ENCODE results near the gene TROAP.
"Not testable (repeated sequence)": the region's sequence is repeated elsewhere in the genome, so short reads cannot be mapped to it uniquely, and the experiment has no call there.

The TROAP gene

GRCh38 chr12:49322708-49323523, at the start of gene TROAP:
Gene TROAP, plus strand, starts transcription at chr12:49323255. Its CDS starts 354 bp downstream, at chr12:49323609.
- peak; percentile 96 for DNase-seq

DNA sequence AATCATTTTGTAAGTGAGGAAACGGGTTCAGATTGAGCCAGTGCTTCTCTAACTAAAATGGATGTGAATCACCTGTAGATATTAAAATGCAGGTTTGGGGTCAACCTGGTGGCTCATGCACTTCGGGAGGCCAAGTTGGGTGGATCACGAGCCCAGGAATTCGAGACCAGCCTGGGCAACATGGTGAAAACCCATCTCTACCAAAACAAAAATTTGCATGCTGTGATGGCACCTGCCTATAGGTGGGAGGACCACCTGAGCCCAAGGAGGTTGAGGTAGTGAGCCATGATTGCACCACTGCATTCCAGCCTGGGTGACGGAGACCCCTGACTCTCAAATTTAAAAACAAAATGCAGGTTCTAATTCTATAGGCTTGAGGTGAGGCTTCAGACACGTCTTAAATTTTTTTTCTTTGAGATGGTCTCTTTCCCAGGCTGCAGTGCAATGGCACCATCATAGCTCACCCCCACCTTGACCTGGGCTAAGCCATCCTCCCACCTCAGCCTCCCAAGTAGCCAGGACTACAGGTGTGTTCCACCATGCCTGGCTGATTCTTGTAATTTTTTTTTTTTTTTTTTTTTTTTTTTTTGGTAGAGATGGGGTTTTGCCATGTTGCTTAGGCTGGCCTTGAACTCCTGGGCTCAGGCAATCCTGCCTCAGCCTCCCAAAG, 49.2 kb upstream of the TROAP start:
- no peak for DNase-seq

DNA sequence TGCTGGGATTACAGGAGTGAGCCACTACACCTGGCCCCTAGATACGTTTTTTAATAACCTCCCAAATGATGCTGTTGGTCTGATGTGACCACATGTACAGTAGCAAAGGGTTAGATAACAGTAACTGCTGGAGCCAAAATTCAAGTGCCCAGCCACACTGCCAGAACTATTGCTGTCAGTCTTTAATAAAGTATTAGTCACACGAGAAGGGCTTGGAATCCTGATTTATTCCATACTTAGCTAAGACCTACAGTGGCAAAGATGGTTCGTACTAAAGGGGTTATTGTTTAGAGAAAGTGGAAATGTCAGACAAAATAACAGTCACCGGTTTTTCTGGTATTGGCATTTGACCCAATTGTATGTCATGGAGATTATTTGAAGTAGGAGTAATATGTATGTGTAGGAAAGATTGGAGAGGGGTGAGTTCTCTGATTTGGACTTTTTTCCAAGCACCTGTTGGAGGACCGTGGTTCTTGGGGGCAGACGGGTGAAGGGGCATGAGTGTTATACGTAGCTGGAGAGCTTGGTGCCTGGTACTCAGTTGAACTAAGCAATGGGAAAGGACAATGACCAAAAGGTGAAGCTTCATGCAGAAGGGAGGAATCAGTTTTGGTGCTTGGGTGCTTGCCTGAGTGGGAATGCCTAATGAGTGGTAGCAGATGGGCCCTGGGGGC, 48.5 kb upstream of the TROAP start:
- DNase-seq: no peak

DNA sequence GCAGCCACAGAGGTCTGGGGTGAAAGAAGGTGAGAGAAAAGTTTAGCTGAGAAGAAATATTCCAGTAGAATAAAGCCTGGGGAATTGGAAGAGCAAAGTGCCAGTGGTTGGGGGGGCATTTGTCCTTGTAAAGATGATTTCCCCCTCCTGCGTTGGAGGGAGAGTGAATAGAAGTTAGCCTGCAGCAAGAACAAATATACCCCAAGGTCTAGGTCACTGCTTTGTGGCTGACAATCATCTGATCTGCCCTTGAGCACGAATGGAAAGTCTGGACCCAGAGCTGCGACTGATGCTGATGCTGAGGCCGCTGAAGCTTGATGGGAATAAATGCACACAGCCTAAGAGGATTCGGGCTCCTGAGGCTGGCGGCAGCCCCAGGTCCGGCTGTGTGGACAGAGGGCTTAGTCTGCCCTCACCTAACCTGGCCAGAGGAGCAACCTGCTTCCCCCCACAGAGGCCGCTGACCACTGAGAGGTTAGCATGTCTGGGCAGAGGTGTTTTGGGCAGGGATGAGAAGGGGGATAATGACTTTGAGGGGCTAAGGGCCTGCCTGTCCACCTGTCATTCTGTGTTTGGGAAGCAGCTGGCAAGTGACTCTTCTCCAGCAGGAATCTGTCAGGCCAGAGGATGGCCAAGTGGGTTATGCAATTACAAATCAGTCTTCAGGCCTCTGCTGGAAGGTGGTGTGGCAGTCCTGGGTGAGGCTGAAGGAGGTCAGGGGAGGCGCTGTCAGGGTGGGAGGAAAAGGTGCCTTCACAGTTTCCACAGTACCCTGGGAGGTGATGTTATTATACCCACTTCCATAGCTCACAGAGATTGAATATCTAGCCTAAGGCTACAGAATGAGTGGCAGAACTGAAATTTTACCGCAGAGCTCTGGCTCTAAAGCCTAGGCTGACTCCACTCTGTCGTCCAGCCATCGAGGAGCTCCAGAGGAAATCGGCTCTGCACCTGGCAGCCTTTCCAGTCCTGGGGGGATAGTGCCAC, 46.5 kb upstream of the TROAP start:
- no peak for DNase-seq

DNA sequence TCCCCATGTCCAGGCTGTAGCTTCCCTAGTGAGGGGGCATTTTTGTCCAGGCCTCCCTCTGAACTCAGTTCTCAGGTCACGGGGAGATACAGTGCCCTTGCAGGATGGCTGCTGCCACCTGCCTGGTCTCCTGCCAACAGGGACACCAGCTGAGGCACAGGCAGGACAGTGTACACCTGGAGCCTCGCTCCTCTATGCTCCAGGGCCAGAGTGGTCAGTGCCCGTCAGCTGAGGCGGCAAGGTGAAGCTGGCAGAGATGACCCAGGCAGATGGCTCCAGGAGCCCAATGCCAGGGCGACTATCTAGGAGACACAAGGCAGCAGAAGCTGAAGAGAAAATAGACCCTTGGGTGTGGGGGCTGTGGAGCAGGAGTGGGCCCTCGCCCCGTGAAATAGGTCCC, 45.6 kb upstream of the TROAP start:
- no peak for DNase-seq

DNA sequence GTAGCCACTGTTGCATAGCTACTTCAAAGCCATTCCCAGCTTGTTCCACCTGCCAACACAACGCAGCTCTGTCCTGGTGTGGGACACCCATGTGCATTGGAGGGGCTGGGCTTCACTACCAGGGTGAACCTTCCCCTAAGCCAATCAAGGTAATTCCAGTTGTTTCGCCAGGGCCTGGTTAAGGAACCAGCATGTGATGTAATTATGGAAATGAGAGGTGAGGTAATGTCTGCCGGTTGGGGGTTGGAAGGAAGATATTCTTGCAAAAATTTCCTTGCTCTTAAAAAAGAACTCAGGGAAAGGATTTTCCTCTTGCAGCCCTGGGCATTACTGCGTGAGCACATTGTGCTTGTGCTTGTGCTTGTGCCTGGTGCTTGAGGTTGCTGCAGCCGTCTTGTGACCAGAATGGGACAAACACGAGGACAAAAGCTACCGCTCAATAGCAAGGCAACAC, 43.3 kb upstream of the TROAP start:
- DNase-seq: no peak

DNA sequence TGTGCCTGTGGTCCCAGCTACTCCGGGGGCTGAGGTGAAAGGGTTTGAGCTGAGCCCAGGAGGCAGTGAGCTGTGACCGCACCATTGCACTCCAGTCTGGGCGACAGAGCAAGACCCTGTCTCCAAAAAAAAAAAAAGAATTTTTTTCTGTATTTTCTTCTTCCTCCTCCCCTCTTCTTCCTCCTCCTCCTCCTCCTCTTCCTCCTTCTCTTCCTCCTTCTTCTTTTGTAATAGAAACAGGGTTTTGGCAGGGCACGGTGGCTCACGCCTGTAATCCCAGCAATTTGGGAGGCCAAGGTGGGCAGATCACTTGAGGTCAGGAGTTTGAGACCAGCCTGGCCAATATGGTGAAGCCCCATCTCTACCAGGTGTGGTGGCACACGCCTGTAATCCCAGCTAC, 42.5 kb upstream of the TROAP start:
- not testable (repeated sequence) for DNase-seq

DNA sequence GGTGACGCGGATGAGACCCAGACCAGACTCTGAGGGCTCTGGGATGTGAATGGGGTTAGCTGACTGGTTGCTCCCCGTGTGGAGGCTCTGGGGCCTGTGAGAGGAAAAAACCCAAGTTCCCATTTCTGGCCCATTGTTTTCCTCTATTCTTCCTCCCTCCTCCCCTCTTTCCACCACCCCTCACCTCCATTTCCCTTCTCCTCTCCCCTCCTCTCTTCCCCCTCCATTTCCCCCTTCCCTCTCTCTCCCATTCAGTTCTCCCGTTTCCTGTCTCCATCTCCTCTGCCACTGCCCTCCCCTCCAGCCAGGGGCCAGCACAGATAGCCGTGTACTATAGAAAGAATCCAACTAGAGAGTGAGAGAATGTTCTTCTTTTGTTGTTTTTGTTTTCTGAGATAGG, 40.8 kb upstream of the TROAP start:
- DNase-seq: no peak

GRCh38 chr12:49282740-49283375, 40.2 kb upstream of the TROAP start:
- not testable (repeated sequence) for DNase-seq

DNA sequence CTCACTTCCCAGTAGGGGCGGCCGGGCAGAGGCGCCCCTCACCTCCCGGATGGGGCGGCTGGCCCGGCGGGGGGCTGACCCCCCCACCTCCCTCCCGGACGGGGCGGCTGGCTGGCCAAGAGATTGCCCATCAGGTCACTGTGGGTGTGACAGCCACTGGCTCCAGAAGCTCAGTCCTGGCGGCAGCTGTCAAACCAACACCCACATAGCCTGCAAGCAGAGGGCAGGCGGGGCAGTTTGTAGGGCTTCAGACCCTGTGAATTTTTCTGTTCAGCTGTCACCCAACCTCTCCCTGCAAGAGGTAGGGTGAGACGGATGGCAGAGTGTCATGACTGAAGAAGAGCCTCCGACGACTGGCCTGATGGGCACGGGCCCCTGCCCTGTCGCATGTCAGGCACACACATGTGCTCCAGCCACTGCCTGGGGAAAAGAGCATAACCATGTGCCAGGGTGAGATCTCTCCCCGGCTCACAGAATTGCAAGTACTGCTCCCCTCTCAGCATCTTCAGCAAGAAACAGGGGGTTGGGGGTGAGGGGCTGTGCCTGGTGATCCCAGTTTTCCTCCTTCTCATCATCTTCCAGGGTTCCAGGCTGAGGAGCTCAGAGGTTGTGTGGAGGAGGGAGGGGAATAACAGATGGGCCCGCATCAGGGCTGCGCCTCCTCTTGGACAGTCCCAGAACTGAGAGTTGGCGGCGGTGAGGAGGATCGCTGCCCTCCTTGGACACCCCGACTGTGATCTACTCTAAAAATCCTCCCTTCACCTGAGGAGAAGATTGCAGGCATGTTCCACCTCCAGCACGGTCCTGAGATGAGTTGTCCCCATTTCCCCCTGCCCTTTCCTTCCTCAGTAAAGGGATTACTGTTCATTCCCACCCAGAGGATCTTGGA, 39.3 kb upstream of the TROAP start:
- DNase-seq: no peak

- DNase-seq: no peak
Observed at GRCh38 chr12:49284672-49285071, 38.4 kb upstream of the TROAP start.

DNA sequence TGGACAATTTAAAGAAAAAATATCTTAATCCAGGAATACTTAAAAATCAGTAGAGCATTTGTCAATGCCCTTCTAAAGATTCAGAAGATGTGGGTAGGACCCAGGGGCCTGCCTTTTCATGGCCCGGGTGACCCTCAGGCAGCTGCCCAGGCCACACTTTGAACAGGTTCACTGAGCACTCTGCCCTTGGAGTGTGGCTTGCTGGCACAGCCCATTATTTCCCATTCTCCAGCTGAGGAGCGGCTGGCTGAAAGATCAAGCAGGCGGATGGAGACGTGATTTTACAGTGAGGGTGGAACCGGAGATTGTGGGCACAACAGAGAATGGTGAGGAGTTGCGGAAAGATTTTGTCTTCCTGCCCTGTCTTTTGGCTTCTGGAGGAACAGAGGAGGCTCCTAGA, 35.2 kb upstream of the TROAP start:
- no peak for DNase-seq

- peak; percentile 76 for DNase-seq
Observed at GRCh38 chr12:49288412-49288853, 34.6 kb upstream of the TROAP start.

DNA sequence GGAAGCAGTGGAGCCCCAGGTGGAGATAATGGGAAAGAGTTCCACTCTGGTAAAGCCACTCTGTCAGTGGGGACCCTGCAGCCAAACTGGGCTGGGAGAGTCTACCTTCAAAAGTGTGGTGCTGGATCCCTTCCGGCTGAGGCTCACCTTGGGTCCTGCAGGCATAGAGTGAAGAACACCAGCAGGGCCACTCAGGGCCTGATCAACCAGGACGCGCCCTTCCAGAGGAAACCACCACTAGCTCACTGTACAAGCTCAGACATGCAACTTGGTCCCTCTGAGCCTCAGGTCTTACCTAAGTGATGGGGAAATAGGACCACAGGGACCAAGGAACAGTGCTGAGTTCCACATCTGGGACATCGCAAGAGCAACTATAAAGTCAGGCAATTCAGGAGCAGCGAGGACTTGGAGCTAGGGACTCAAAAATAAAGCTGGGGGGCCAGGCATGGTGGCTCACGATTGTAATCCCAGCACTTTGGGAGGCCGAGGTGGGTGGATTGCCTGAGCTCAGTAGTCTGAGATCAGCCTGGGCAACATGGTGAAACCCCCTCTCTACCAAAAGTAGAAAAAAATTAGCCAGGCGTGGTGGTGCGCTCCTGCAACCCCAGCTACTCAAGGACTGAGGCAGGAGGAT, 34.0 kb upstream of the TROAP start:
- no peak for DNase-seq

DNA sequence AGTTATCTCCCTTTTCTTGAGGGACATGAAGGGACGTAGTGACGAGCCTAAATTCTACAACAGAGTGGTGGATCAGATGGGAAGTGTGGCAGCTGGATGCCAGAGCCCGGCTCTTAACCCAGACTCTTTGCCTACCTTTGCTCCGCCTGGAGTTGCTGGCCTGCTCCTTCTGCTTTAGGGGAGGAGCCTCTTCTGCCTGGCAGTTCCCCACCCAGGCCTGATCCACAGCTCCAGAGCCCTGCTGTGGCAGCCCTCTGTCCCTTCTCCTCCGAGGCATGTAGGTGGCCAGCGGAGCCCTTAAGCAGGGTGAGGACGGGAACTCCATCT, 30.4 kb upstream of the TROAP start:
- DNase-seq: no peak

GRCh38 chr12:49293056-49293956, 29.7 kb upstream of the TROAP start:
- no peak for DNase-seq

- DNase-seq: no peak
Observed at GRCh38 chr12:49294086-49294803, 28.8 kb upstream of the TROAP start.

GRCh38 chr12:49294804-49295081, 28.3 kb upstream of the TROAP start:
- no peak for DNase-seq

Data from CD4-positive, alpha-beta T cell treated with Interleukin-17A for 4 hours (primary cell).